Pons (tissue), 1 donor: Measurements from ENCODE around the gene DNAJB1.
"Not testable (repeated sequence)": the region's sequence is repeated elsewhere in the genome, so short reads cannot be mapped to it uniquely, and the experiment has no call there.

Experiments
- DNase-seq: peaks from one replicate; pipeline ENCODE4 v3.0.0-alpha.2; 2016; ENCODE audit warnings: low spot score

The DNAJB1 gene

GRCh38 chr19:14553042-14553938 lies 35.1 kb upstream of the DNAJB1 start:
- DNase-seq: no peak

DNA sequence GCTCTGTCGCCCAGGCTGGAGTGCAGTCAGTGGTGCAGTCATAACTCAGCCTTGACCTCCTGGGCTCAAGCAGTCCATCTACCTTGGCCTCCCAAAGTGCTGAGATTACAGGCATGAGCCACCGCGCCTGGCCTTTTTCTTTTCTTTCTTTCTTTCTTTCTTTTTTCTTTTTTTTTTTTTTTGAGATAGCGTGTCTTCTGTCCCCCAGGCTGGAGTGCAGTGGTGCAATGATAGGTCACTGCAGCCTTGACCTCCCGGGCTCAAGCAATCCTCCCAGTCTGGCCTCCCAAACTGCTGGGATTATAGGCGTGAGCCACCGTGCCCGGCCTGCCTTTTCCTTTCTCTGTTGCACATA lies 33.8 kb upstream of the DNAJB1 start:
- not testable (repeated sequence) for DNase-seq

GRCh38 chr19:14551134-14552005 lies 33.2 kb upstream of the DNAJB1 start:
- DNase-seq: peak; percentile 72

DNA sequence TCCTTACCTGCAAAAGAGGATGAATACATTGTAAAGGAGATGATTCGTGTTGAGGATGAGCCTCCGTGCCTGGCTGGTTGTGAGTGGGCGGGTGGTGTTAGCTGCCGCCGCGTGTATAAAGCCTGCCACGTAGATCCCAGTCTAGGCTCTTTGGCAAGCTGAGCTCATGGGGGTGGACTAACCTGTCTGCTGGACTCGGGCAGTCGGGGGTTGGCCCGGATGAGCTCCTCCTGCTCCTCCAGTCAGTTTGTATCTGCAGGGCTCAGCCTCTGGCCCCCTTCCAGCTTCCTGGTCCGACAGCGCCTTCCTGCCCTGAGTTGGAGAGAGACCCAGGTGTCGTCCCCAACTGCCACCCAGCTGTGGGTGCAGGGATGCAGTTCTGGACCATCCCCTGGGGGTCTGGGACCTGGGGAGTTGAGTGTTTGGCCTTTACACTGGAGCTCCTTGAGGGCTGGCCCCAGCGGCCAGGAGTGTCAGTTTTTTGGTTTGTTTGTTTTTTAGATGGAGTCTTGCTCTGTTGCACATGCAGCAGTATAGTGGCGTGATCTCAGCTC lies 32.1 kb upstream of the DNAJB1 start:
- no peak for DNase-seq

DNA sequence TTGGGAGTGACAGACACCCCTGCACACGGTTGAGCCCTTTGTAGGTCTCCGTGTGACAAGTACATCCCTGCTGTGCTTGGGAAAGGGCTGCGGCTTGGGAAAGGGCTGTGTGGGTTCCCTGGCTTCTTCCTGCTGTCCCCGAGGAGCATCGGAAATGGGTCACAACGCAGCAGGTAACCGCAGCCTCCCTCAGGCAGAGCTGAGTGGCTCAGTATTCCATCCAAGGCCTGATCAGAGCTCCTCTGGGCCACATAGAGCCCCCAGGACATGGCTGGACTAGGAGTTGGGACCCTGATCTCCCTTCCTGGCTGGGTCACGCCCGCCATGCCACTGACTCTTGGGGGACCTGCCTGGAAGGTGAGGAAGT lies 27.5 kb upstream of the DNAJB1 start:
- no peak for DNase-seq

DNA sequence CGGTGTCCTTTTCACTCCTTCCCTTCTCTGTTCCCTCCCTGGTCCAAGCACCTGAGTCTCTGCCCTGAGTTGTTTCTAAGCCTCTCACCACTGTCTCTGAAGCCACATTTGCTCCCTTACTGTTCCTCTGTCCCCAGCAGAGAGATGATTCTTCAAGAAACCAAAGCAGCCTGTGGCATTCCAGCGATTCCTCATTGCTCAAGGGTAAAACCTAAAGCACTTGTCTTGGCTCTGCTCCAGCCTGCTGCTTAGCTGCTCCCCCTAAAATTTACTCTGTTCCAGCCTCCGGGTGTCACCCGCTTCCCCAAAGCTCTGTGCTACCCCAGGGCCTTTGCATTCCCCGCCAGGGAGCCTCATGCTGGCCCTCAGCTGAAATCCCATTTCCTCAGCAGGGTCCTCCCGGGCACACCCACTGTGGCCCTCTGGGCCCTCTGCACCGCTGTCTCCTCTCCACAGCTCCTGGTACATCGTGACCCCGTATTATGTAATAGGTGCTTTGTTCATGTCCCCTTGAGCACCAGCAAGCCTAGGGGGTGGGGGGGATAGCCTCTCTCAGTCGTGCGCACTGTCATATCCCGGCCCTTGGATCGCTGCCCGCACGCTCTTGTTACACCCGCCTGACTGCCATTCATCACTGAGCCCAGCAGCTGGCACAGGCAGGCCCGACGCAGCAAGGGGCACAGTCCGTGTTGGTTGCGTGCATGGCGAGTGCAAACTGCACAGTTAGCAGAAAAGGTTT lies 26.9 kb upstream of the DNAJB1 start:
- peak; percentile 96 for DNase-seq

DNA sequence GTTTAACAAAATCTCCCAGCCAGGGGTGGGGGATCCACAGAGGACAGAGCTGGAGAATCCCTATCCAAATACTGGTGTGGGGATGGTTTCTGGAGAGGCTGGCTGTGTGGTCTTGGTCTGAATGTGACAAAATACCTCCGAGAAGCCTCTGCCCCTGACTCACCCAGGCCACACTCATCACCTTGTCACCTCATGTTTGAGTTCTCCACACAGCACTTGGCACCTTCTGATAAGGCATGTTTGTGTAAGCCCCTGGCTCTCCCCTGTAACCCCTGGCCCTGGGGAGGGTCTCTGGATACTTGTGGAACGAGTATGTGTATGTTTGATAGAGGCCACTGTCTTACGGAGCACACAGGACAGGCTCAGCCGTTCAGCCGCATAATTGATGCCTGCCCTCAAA lies 25.9 kb upstream of the DNAJB1 start:
- DNase-seq: no peak

- DNase-seq: no peak
Measured at GRCh38 chr19:14542711-14543328, 24.6 kb upstream of the DNAJB1 start.

- DNase-seq: not testable (repeated sequence)
Measured at GRCh38 chr19:14541979-14542378, 23.8 kb upstream of the DNAJB1 start.

DNA sequence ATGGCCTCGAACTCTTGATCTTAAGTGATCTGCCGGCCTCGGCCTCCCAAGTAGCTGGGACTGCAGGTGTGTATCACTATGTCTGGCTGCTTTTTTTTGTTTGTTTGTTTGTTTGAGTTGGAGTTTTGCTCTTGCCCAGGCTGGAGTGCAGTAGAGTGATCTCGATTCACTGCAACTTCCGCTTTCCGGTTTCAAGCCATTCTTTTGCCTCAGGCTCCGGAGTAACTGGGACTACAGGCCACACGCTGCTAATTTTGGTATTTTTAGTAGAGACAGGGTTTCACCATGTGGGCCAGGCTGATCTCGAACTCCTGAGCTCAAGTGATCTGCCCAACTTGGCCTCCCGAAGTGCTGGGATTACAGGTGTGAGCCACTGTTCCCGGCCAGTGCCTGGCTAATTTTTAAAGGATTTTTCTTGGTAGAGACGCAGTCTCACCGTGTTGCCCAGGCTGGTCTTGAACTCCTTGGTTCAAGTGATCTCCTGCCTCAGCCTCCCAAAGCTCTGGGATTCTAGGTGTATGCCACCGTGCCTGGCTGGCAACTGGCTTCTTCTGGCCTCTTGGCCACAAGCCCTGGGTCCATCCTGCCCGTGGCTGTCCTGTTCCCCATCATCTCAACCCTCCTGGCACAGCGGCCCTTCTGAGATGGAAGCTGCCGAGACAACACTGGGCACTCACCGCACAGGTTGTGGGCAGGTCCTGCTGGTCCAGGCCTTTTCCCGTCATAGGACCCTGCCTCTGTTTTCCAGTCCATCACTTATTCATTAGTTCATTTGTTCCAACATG lies 22.7 kb upstream of the DNAJB1 start:
- DNase-seq: no peak

- DNase-seq: no peak
Measured at GRCh38 chr19:14536926-14537692, 18.9 kb upstream of the DNAJB1 start.

DNA sequence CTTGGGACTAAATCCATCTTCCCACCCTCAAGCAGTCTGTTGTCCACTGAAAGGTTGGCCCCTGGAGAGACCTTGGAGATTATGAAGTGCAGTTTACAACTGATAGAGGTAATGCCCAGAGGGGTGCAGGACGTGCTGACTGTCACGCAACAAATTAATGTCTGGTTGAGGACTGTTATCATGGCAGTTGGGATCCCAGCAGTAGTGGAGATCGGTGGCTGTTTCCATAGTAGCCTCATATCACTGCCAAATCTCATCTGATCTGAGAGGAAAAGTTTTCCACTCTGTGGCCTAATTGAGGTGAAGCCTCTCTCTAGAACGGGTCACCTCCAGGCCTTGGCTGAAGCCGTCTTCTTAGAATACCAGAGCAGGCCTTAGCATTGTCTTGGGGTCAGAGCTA lies 15.3 kb upstream of the DNAJB1 start:
- no peak for DNase-seq

DNA sequence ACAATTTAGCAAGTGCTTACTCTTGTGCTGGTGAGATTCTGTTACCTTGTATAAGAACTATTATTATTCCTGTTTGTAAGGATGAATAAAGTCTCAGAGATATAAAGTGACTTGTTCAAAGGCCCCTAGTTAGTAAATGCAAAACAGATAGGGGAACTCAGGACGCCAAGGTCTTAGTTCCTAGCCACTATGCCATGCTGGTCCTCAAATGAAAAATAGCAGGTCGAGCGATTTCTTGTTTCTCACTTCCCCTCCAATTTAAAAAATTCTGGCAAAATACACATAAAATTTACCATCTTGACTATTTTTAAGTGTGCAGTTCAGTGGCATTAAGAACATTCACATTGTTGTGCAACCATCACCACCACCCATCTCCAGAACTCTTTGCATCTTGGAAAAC lies 12.3 kb upstream of the DNAJB1 start:
- no peak for DNase-seq

GRCh38 chr19:14530005-14530348 lies 11.8 kb upstream of the DNAJB1 start:
- DNase-seq: no peak

DNA sequence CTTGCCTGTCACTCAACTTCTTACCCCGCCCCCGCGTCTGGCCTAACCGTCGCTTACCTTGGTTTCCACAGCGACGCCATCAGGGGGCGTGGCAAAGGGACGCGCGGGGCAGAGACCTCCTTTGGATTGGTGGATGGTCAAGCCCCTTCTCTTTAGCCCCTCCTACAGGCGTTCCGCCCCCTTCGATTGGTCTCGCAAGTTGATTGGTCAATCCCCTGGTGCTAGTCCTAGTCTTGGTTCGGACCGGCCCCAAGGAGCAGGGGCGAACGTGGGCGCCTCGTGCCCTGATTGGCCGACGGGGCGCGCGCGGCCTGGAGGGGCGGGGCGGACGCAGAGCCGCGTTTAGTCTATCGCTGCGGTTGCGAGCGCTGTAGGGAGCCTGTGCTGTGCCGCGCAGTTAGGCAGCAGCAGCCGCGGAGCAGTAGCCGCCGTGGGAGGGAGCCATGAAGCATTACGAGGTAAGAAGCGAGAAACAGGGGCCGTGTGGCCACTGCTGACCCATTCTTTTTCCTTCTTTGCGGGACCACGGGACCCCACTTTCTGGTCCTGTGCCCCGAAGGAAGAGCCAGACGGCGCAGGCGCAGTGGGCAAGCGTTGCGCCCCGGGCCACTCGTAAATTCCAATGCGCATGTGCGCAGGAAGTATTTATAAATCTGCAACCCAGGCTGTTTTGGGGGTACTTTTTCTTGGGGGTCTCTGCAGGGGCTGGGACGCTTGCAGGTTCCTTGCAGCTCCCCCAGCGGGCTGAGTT lies 11.2 kb upstream of the DNAJB1 start, which contains the start of gene TECR:
Gene TECR, plus strand, starts transcription at position 341 of the 751 bp plus-strand sequence. Its CDS starts 103 bp downstream, at position 444.
- DNase-seq: peak; percentile 100

GRCh38 chr19:14528419-14529253 lies 10.4 kb upstream of the DNAJB1 start:
- no peak for DNase-seq

DNA sequence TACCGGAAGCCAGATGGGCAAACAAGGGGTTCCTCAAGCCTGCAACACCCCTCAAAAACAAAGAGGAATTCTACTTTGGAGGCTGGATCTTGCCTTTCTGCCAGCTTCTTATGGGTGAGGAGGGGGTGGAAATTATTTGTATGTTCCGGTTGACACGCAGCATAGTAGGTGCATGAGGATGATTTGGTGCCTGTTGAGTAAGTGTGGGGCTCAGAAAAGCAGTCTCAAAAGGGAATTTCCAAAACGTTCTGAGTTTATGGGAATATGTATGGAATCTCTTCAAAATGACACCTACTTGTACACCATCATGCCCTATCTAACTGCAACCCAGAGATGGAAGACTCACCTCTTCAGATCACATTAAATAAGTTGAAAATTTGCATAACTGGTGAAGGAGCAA lies 8.2 kb upstream of the DNAJB1 start:
- no peak for DNase-seq

DNA sequence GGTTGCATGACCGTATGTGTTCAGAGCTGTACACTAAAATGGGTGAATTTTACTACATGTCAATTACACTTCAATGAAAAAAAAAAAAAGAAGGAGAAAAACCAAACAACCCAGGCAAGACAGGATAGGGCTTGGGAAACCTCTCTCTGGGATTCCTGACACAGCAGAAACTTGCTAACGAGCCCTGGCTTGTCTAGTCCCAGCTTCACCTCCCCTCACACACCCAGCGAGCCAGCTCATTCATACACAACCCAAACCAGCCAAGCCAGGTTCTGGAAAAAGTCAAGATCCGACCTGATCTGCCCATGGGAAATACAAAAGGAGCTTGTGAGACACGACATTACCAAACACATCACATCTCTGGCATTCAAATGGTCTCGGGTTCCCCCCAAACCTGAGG lies 7.5 kb upstream of the DNAJB1 start:
- DNase-seq: no peak
